ENCODE measurements around the gene KRTAP4-11.

DNA sequence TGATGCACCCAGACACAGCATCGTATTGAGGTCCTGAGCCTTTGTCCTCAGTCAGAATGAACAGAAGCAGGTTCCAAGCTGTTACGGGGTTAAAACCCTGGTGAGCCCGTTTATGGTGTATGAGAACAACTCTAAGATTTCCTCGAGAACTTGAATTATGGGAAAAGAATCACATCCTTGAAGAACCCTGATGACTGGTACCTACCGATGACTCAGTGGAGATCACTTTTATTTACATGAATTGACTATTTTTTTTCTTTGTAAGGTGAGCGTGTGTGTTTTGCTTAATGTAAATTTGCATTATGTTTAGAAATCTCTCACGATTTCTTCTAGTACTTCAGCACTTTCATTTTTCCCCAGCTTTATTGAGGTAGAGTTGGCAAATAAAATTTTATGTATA, 45.7 kb upstream of the KRTAP4-11 start:
- TF ChIP-seq, protein P1, sequence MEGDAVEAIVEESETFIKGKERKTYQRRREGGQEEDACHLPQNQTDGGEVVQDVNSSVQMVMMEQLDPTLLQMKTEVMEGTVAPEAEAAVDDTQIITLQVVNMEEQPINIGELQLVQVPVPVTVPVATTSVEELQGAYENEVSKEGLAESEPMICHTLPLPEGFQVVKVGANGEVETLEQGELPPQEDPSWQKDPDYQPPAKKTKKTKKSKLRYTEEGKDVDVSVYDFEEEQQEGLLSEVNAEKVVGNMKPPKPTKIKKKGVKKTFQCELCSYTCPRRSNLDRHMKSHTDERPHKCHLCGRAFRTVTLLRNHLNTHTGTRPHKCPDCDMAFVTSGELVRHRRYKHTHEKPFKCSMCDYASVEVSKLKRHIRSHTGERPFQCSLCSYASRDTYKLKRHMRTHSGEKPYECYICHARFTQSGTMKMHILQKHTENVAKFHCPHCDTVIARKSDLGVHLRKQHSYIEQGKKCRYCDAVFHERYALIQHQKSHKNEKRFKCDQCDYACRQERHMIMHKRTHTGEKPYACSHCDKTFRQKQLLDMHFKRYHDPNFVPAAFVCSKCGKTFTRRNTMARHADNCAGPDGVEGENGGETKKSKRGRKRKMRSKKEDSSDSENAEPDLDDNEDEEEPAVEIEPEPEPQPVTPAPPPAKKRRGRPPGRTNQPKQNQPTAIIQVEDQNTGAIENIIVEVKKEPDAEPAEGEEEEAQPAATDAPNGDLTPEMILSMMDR (conservative IDR thresholded peaks at IDR 0.05; ENCODE audit: low read length), result no peak
- no peak for TF ChIP-seq EZH2phosphoT487 (IDR thresholded peaks at IDR 0.05; ENCODE audit: borderline replicate concordance, low read depth, low read length)
